ENCODE measurements around the gene ATP9B. TPM values are rescaled to one million over a fixed set of nuclear protein-coding genes. Genes with fewer than 3 reads are reported as not detected.
A peak's percentile ranks its signal among the peaks of the same experiment; 100 is the strongest.

Gene ATP9B
- polyA plus RNA-seq, 3 donors: 7.2 to 20.3 (median 14.0) TPM

- Histone ChIP-seq H3K9me3 (replicated peaks in 1 of 2; ENCODE audit: control insufficient read depth in 1 of 2, insufficient read depth in 1 of 2, low read length in 2 of 2) (peaks cover 0 to 2% of the 10 kb centered on the region in 2 donors), H3K79me2 (ENCODE audit: insufficient read depth, low read length) (no peaks in the 10 kb centered on the region), H3K9ac (ENCODE audit: insufficient read depth, low read length, poor library complexity, severe bottlenecking) (no peak overlapping the region), H3K27ac (ENCODE audit: low read depth in 1 of 2, low read length in 2 of 2) (no peak overlapping the region), H2AFZ (ENCODE audit: insufficient read depth, low read depth, low read length, poor library complexity, severe bottlenecking) (no peak overlapping the region), H3K4me3 (replicated peaks in 1 of 3; ENCODE audit: low read depth in 2 of 3, low read length in 3 of 3) (no peak overlapping the region), H3K4me1 (ENCODE audit: control insufficient read depth in 1 of 2, insufficient read depth in 2 of 2, low read length in 2 of 2) (no peaks in the 10 kb centered on the region), H3K4me2 (replicated peaks; ENCODE audit: extremely low read depth, low read length, poor library complexity, severe bottlenecking) (no peak overlapping the region), H3K27me3 (ENCODE audit: control insufficient read depth in 2 of 2, insufficient read depth in 2 of 2, low read length in 2 of 2) (no peaks in the 10 kb centered on the region), H3K36me3 (replicated peaks in 1 of 2; ENCODE audit: control insufficient read depth in 1 of 2, insufficient read depth in 2 of 2, low read length in 2 of 2) (peaks cover 24 to 62% of the 10 kb centered on the region in 2 donors), H4K20me1 (ENCODE audit: insufficient read depth, low read length) (no peaks in the 10 kb centered on the region)
- Mint-ChIP-seq H3K9me3 (peaks cover 0 to 4% (median 0%) of the 10 kb centered on the region in 7 donors), H3K36me3 (peaks cover 29 to 52% of the 10 kb centered on the region in 2 donors), H3K4me3 (no peak overlapping the region), H3K4me1 (no peaks in the 10 kb centered on the region), H3K27me3 (ENCODE audit: low read depth in 3 of 3) (no peaks in the 10 kb centered on the region), H3K27ac (no peak overlapping the region)
- TF ChIP-seq CTCF (IDR thresholded peaks at IDR 0.05): no peak
- DNase-seq: no peak
- intact Hi-C loops (cut with micrococcal nuclease): no loop called here
- WGBS (ENCODE audit: insufficient coverage): 100% methylated on average over 2 of the region's 4 CpGs
Observed at GRCh38 chr18:79191418-79191817, 122.2 kb downstream of the ATP9B start.

- H3K27ac ChIP-seq (ENCODE audit: low read depth in 1 of 2, low read length in 2 of 2): no peak overlapping the region
- H4K20me1 ChIP-seq (ENCODE audit: insufficient read depth, low read length): no peaks in the 10 kb centered on the region
- Mint-ChIP-seq H3K9me3 (peaks cover 0 to 4% (median 0%) of the 10 kb centered on the region in 7 donors), H3K4me1 (no peaks in the 10 kb centered on the region), H3K4me3 (no peak overlapping the region), H3K27me3 (ENCODE audit: low read depth in 3 of 3) (no peaks in the 10 kb centered on the region), H3K27ac (peak overlapping the region in 2 of 7 donors; percentile 21 to 53), H3K36me3 (peaks cover 26 to 49% of the 10 kb centered on the region in 2 donors)
- intact Hi-C loops (cut with micrococcal nuclease): no loop called here
- H3K4me2 ChIP-seq (replicated peaks; ENCODE audit: extremely low read depth, low read length, poor library complexity, severe bottlenecking): no peak overlapping the region
- WGBS (ENCODE audit: insufficient coverage): no CpG with 5 or more reads among the region's 5 CpGs
- H3K9ac ChIP-seq (ENCODE audit: insufficient read depth, low read length, poor library complexity, severe bottlenecking): no peak overlapping the region
- H2AFZ ChIP-seq (ENCODE audit: insufficient read depth, low read depth, low read length, poor library complexity, severe bottlenecking): no peak overlapping the region
- no peaks in the 10 kb centered on the region for H3K79me2 ChIP-seq (ENCODE audit: insufficient read depth, low read length)
- no peak for TF ChIP-seq CTCF (IDR thresholded peaks at IDR 0.05)
- no peak overlapping the region for H3K4me3 ChIP-seq (replicated peaks in 1 of 3; ENCODE audit: low read depth in 2 of 3, low read length in 3 of 3)
- no peak for DNase-seq
- peaks cover 24 to 60% of the 10 kb centered on the region in 2 donors for H3K36me3 ChIP-seq (replicated peaks in 1 of 2; ENCODE audit: control insufficient read depth in 1 of 2, insufficient read depth in 2 of 2, low read length in 2 of 2)
- H3K27me3 ChIP-seq (ENCODE audit: control insufficient read depth in 2 of 2, insufficient read depth in 2 of 2, low read length in 2 of 2): no peaks in the 10 kb centered on the region
- H3K4me1 ChIP-seq (ENCODE audit: control insufficient read depth in 1 of 2, insufficient read depth in 2 of 2, low read length in 2 of 2): no peaks in the 10 kb centered on the region
- H3K9me3 ChIP-seq (replicated peaks in 1 of 2; ENCODE audit: control insufficient read depth in 1 of 2, insufficient read depth in 1 of 2, low read length in 2 of 2): peaks cover 0 to 2% of the 10 kb centered on the region in 2 donors
Observed at GRCh38 chr18:79191956-79192355, 122.8 kb downstream of the ATP9B start.

Data from CD14-positive monocyte (primary cell).